H9 (cell line): ENCODE results near the gene LYPD4. TPM values are rescaled to one million over a fixed set of nuclear protein-coding genes. Genes with fewer than 3 reads are reported as not detected.
"Not testable (repeated sequence)": the region's sequence is repeated elsewhere in the genome, so short reads cannot be mapped to it uniquely, and the experiment has no call there.

Experiments used
- DNase-seq: peaks from one replicate; pipeline ENCODE4 v3.0.0-alpha.2; 2017
- H2AFZ ChIP-seq: one replicate; pipeline ENCODE4 v1.6.1; 2013; ENCODE audit warnings: mild to moderate bottlenecking, low read length, control low read depth, moderate library complexity
- H2AK5ac ChIP-seq: 2 replicates; pipeline ENCODE4 v1.6.1; 2013; ENCODE audit warnings: low read length, control low read depth, mixed read lengths; ENCODE audit not compliant: insufficient read length
- H2BK120ac ChIP-seq: one replicate; pipeline ENCODE4 v1.6.1; 2013; ENCODE audit warnings: low read depth, mild to moderate bottlenecking, low read length, control low read depth, inconsistent platforms; ENCODE audit not compliant: poor library complexity, severe bottlenecking
- H2BK12ac ChIP-seq: 2 replicates; pipeline ENCODE4 v1.6.1; 2013; ENCODE audit warnings: low read length, control low read depth, mixed read lengths, low read depth; ENCODE audit not compliant: insufficient read length
- H2BK15ac ChIP-seq: 2 replicates; pipeline ENCODE4 v1.6.1; 2013; ENCODE audit warnings: low read depth, low read length, control low read depth
- H2BK20ac ChIP-seq: one replicate; pipeline ENCODE4 v1.6.1; 2013; ENCODE audit warnings: low read depth, mild to moderate bottlenecking, low read length, control low read depth, inconsistent platforms; ENCODE audit not compliant: poor library complexity, severe bottlenecking
- H2BK5ac ChIP-seq: 2 replicates; pipeline ENCODE4 v1.6.1; 2013; ENCODE audit warnings: low read length, control low read depth, mixed read lengths; ENCODE audit not compliant: insufficient read length
- H3K14ac ChIP-seq: 2 replicates; pipeline ENCODE4 v1.6.1; 2013; ENCODE audit warnings: low read length, control low read depth; ENCODE audit not compliant: insufficient read depth
- H3K18ac ChIP-seq: 2 replicates; pipeline ENCODE4 v1.6.1; 2013; ENCODE audit warnings: low read depth, mild to moderate bottlenecking, mixed read lengths, low read length, control low read depth; ENCODE audit not compliant: insufficient read length
- H3K23ac ChIP-seq: 2 replicates; pipeline ENCODE4 v1.6.1; 2013; ENCODE audit warnings: low read length, control low read depth, mixed read lengths, low read depth; ENCODE audit not compliant: insufficient read length
- H3K23me2 ChIP-seq: 2 replicates; pipeline ENCODE4 v1.6.1; 2013; ENCODE audit warnings: low read depth, mild to moderate bottlenecking, mixed read lengths, low read length, control low read depth; ENCODE audit not compliant: insufficient read length, poor library complexity, severe bottlenecking
- H3K27ac ChIP-seq: 2 replicates; pipeline ENCODE4 v1.5.1; 2013; ENCODE audit warnings: low read length, control low read depth, mixed read lengths, low read depth; ENCODE audit not compliant: insufficient read length
- H3K27me3 ChIP-seq: 2 replicates; pipeline ENCODE4 v1.6.1; 2013; ENCODE audit warnings: low read length, control low read depth, inconsistent platforms; ENCODE audit not compliant: insufficient read depth
- H3K4ac ChIP-seq: 2 replicates; pipeline ENCODE4 v1.6.1; 2013; ENCODE audit warnings: low read depth, mild to moderate bottlenecking, control low read depth, inconsistent platforms, low read length, moderate library complexity
- H3K4me1 ChIP-seq: 2 replicates; pipeline ENCODE4 v1.6.1; 2013; ENCODE audit warnings: low read length, control low read depth, inconsistent platforms; ENCODE audit not compliant: insufficient read depth
- H3K4me2 ChIP-seq: 2 replicates; pipeline ENCODE4 v1.6.1; 2013; ENCODE audit warnings: low read length, control low read depth, mixed read lengths; ENCODE audit not compliant: insufficient read length, insufficient read depth
- H3K56ac ChIP-seq: 2 replicates; pipeline ENCODE4 v1.6.1; 2013; ENCODE audit warnings: low read depth, mild to moderate bottlenecking, mixed read lengths, low read length, control low read depth; ENCODE audit not compliant: insufficient read length
- H3K79me1 ChIP-seq: 2 replicates; pipeline ENCODE4 v1.6.1; 2013; ENCODE audit warnings: low read depth, mild to moderate bottlenecking, moderate library complexity, low read length, control low read depth, inconsistent platforms; ENCODE audit not compliant: insufficient read depth, poor library complexity, severe bottlenecking
- H3K79me2 ChIP-seq: 2 replicates; pipeline ENCODE4 v1.6.1; 2013; ENCODE audit warnings: low read length, control low read depth, inconsistent platforms; ENCODE audit not compliant: insufficient read depth
- H3K9ac ChIP-seq: 2 replicates; pipeline ENCODE4 v1.6.1; 2013; ENCODE audit warnings: low read length, control low read depth, mixed read lengths; ENCODE audit not compliant: insufficient read length; ENCODE audit errors: extremely low read depth
- H3K9me3 ChIP-seq: one replicate; pipeline ENCODE4 v1.6.1; 2013; ENCODE audit warnings: low read depth, low read length, inconsistent platforms; ENCODE audit not compliant: control insufficient read depth
- H3T11ph ChIP-seq: one replicate; pipeline ENCODE4 v1.6.1; 2013; ENCODE audit warnings: mild to moderate bottlenecking, low read length, control low read depth, inconsistent platforms
- H4K20me1 ChIP-seq: one replicate; pipeline ENCODE4 v1.6.1; 2013; ENCODE audit not compliant: control insufficient read depth, insufficient read length, insufficient read depth
- H4K5ac ChIP-seq: 2 replicates; pipeline ENCODE4 v1.6.1; 2013; ENCODE audit warnings: low read depth, mild to moderate bottlenecking, mixed read lengths, low read length, control low read depth; ENCODE audit not compliant: insufficient read length
- H4K8ac ChIP-seq: replicated peaks from 2 replicates; pipeline ENCODE4 v1.6.1; 2013; ENCODE audit warnings: low read length, control low read depth, mixed read lengths, low read depth; ENCODE audit not compliant: insufficient read length
- H4K91ac ChIP-seq: 2 replicates; pipeline ENCODE4 v1.6.1; 2013; ENCODE audit warnings: low read depth, mild to moderate bottlenecking, moderate library complexity, mixed read lengths, low read length, control low read depth; ENCODE audit not compliant: insufficient read length
- H3K27ac Mint-ChIP-seq, 3 experiments: 2 replicates in 2 of 3; 3 replicates in 1 of 3; pipeline ENCODE4 v1.8.0; 2020 to 2021; ENCODE audit warnings: mixed read lengths in 3 of 3, mild to moderate bottlenecking in 1 of 3, moderate library complexity in 1 of 3
- H3K27me3 Mint-ChIP-seq: 2 replicates; pipeline ENCODE4 v1.8.0; 2021; ENCODE audit warnings: low read depth, mild to moderate bottlenecking, moderate library complexity, mixed read lengths
- H3K36me3 Mint-ChIP-seq, 3 experiments: 2 replicates in 2 of 3; 3 replicates in 1 of 3; pipeline ENCODE4 v1.8.0; 2020 to 2021; ENCODE audit warnings: low read depth in 3 of 3, mixed read lengths in 3 of 3; ENCODE audit not compliant: insufficient read depth in 1 of 3
- H3K4me1 Mint-ChIP-seq, 2 experiments: 2 replicates each; pipeline ENCODE4 v1.8.0; 2020; ENCODE audit warnings: mixed read lengths in 2 of 2
- H3K4me3 Mint-ChIP-seq, 2 experiments: 2 replicates in 1 of 2; 3 replicates in 1 of 2; pipeline ENCODE4 v1.8.0; 2020 to 2021; ENCODE audit warnings: mild to moderate bottlenecking in 2 of 2, mixed read lengths in 2 of 2, moderate library complexity in 1 of 2
- H3K9me3 Mint-ChIP-seq, 2 experiments: 2 replicates in 1 of 2; 3 replicates in 1 of 2; pipeline ENCODE4 v1.8.0; 2020; ENCODE audit warnings: mild to moderate bottlenecking in 2 of 2, mixed read lengths in 2 of 2, moderate library complexity in 1 of 2
- WGBS: extraction: QIAGEN DNeasy Blood & Tissue Kit; methylation state at CpG from one replicate; pipeline ENCODE4 v1.1.7; 2013; ENCODE audit warnings: missing lambda C conversion rate, low lambda C conversion rate, mixed read lengths; ENCODE audit not compliant: insufficient read length; ENCODE audit errors: extremely low coverage; 5-methylcytosine and 5-hydroxymethylcytosine counted together
- microRNA-seq: library from miRNA; unstranded; fragments of <30 nt; microRNA quantifications from one replicate; pipeline ENCODE4, GENCODE V29; 2020; ENCODE audit warnings: borderline microRNAs expressed
- total RNA-seq: library from RNA; stranded (reverse); gene quantifications from 2 replicates; pipeline ENCODE4 v1.2.1, GENCODE V29; 2021

The LYPD4 gene
- total RNA-seq, 1 experiment from 2014 or later = not detected

DNA sequence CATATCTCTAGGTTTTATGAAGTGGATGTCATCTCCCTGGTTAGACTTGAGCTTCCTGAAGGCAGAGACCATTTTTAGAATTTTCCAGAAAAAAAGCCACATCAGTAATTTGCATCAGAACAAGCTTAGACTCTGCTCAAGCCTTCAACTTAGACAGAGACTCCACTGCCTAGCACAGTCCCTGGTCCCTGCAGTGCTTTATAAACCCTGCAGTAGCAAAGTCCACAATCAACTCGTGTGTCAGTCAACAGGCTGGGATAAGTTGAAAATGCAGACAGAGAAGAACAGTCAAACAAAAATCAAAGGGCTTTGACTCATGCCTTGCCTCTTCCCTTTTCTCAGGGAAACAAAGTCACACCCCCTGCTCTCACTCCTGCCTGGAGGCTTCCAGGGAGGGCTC, 56.0 kb downstream of the LYPD4 start:
- not testable (repeated sequence) for H4K91ac ChIP-seq, H3K23ac ChIP-seq, H3K27me3 ChIP-seq, H3K23me2 ChIP-seq, H2BK120ac ChIP-seq, H4K20me1 ChIP-seq, DNase-seq, H2BK15ac ChIP-seq, H2AK5ac ChIP-seq, H3K79me2 ChIP-seq, H4K5ac ChIP-seq, H2BK5ac ChIP-seq, H3K18ac ChIP-seq, H3K56ac ChIP-seq, H2BK12ac ChIP-seq, H3K4ac ChIP-seq, H2AFZ ChIP-seq, H3K4me3 Mint-ChIP-seq, H3K4me1 Mint-ChIP-seq, H3K27ac Mint-ChIP-seq, H4K8ac ChIP-seq, H2BK20ac ChIP-seq, H3K4me1 ChIP-seq, H3K14ac ChIP-seq, H3K36me3 Mint-ChIP-seq, H3T11ph ChIP-seq, H3K9me3 ChIP-seq, H3K4me2 ChIP-seq, H3K79me1 ChIP-seq, H3K9ac ChIP-seq, H3K27ac ChIP-seq
- peaks cover 39% of the 10 kb centered on the region for H3K27me3 Mint-ChIP-seq
- WGBS = no CpG with 5 or more reads among the region's 1 CpG
- peaks cover 0 to 59% of the 10 kb centered on the region in 2 experiments; a peak in 3 of 5 replicates for H3K9me3 Mint-ChIP-seq

Small RNAs within 50 kb of the gene (microRNA-seq; reads per million reads assigned to microRNA genes)
- gene MIR6797 = not detected

Other genes starting within 250 kb of the LYPD4 start
- gene CEACAM4, start 217.6 kb downstream of the LYPD4 start, total RNA-seq = not detected in 2 replicates
- not detected in 2 replicates for gene CEACAM7, start 156.4 kb downstream of the LYPD4 start, total RNA-seq
- gene CEACAM5, start 136.1 kb downstream of the LYPD4 start, total RNA-seq = not detected in 2 replicates
- not detected in 2 replicates for gene CEACAM6, start 89.2 kb downstream of the LYPD4 start, total RNA-seq
- gene CEACAM3, start 48.1 kb downstream of the LYPD4 start, total RNA-seq = not detected in 2 replicates
- gene DMRTC2, start 359 bp upstream of the LYPD4 start, total RNA-seq = not detected in 2 replicates
- gene RPS19, start 15.6 kb upstream of the LYPD4 start, total RNA-seq = 3,024 and 3,117 TPM in 2 replicates
- 0.22 and 0.39 TPM in 2 replicates for gene CD79A, start 32.6 kb upstream of the LYPD4 start, total RNA-seq
- 47.0 and 50.3 TPM in 2 replicates for gene ARHGEF1, start 38.5 kb upstream of the LYPD4 start, total RNA-seq
- gene ERFL, start 83.8 kb upstream of the LYPD4 start, total RNA-seq = 0.11 and 0.22 TPM in 2 replicates
- 94.0 and 105 TPM in 2 replicates for gene RABAC1, start 114.6 kb upstream of the LYPD4 start, total RNA-seq
- gene ATP1A3, start 149.5 kb upstream of the LYPD4 start, total RNA-seq = 11.6 and 12.0 TPM in 2 replicates
- 43.1 and 45.0 TPM in 2 replicates for gene GRIK5, start 225.5 kb upstream of the LYPD4 start, total RNA-seq
- gene ZNF574, start 231.5 kb upstream of the LYPD4 start, total RNA-seq = 35.6 and 36.3 TPM in 2 replicates